ENCODE results near the gene HSD3B7.

The HSD3B7 gene

DNA sequence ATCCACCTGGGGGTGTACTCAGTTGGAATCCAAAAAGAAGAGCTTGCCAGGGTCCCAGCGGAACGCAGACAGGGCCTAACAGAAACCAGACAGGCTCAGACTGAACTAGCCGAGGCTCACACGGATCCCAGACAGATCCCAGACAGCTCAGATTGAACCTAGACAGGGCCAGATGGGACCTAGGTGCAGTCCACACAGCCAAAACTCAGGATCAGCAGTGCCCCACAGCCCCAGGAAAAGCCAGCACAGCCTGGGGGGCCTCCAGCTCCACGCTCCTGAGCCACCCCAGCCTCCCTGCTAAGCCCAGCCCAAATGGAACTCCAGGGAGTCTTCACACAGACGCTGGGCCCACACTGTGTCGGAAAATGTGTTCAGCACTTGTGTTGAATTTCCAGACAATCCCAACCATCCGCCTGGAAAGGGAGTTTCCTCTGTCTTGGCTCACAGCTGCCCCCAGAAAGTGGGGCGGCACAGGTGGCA lies 17.9 kb downstream of the HSD3B7 start:
- no peak overlapping the region for H3K23ac ChIP-seq (ENCODE audit: low read length)
- H2AFZ ChIP-seq (ENCODE audit: insufficient read depth, low read length, poor library complexity): no peak overlapping the region
- WGBS (ENCODE audit: extremely low coverage, insufficient coverage, insufficient read length): no CpG with 5 or more reads among the region's 9 CpGs
- peaks cover 1% of the 10 kb centered on the region for H3K9me3 ChIP-seq (ENCODE audit: insufficient read depth, low read depth, low read length)
- H3K4me2 ChIP-seq (ENCODE audit: low read length): no peak overlapping the region
- H3K9ac ChIP-seq (ENCODE audit: low read length): no peak overlapping the region
- H3K27ac ChIP-seq (ENCODE audit: low read depth, low read length): no peak overlapping the region
- H3K36me3 ChIP-seq (ENCODE audit: control insufficient read depth in 1 of 2, insufficient read depth in 2 of 2, low read length in 2 of 2): no peaks in the 10 kb centered on the region
- no peak overlapping the region for H2BK120ac ChIP-seq (ENCODE audit: insufficient read depth, low read length, poor library complexity)
- H3K4ac ChIP-seq (ENCODE audit: low read depth, low read length): no peak overlapping the region
- no peak overlapping the region for H2AK5ac ChIP-seq (ENCODE audit: low read length)
- no peak overlapping the region for H3K4me3 ChIP-seq (ENCODE audit: low read depth, low read length)
- H3K18ac ChIP-seq (ENCODE audit: low read length): no peak overlapping the region
- no peak overlapping the region for H2BK5ac ChIP-seq (ENCODE audit: low read depth, low read length, poor library complexity)
- H4K91ac ChIP-seq (ENCODE audit: low read depth, low read length): no peak overlapping the region
- H4K12ac ChIP-seq (ENCODE audit: low read depth, low read length): no peak overlapping the region
- no peak overlapping the region for H2BK12ac ChIP-seq (ENCODE audit: low read length)
- DNase-seq: no peak
- no peaks in the 10 kb centered on the region for H3K27me3 ChIP-seq (ENCODE audit: insufficient read depth, low read length)
- peaks cover 15% of the 10 kb centered on the region in 2 experiments for H3K4me1 ChIP-seq (ENCODE audit: control insufficient read depth in 1 of 2, insufficient read depth in 2 of 2, low read length in 2 of 2)
- no peaks in the 10 kb centered on the region for H3K79me2 ChIP-seq (ENCODE audit: control insufficient read depth, insufficient read depth, low read length, poor library complexity)
- no peaks in the 10 kb centered on the region for H3K79me1 ChIP-seq (ENCODE audit: low read length)
- H3K14ac ChIP-seq (ENCODE audit: low read length): no peak overlapping the region
- H4K8ac ChIP-seq (ENCODE audit: low read depth, low read length): no peak overlapping the region

DNA sequence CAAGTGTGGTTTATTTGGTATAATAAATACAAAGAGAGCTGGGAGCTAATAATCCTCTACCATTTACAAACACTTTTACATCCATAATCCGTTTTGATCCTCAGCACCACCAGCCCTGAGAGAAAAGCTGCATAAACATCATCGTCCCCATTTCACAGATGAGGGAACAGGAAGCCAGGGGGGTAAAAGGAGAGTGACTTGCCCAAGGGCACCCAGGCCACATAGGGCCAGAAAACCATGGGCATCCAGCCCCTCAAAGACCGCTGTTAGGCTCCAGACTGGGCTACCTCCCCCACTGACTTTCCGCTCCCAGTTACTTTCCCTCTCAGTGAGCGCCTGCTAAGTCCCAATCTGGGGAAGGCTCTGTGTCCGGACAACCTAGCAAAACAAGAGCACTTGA lies 18.7 kb downstream of the HSD3B7 start:
- no CpG with 5 or more reads among the region's 6 CpGs for WGBS (ENCODE audit: extremely low coverage, insufficient coverage, insufficient read length)
- Histone ChIP-seq H2AFZ (ENCODE audit: insufficient read depth, low read length, poor library complexity) (no peak overlapping the region), H3K4me2 (ENCODE audit: low read length) (no peak overlapping the region), H2BK12ac (ENCODE audit: low read length) (no peak overlapping the region), H3K27ac (ENCODE audit: low read depth, low read length) (no peak overlapping the region), H2BK120ac (ENCODE audit: insufficient read depth, low read length, poor library complexity) (no peak overlapping the region), H3K4me1 (ENCODE audit: control insufficient read depth in 1 of 2, insufficient read depth in 2 of 2, low read length in 2 of 2) (peaks cover 8 to 9% of the 10 kb centered on the region in 2 experiments), H3K79me1 (ENCODE audit: low read length) (no peaks in the 10 kb centered on the region), H3K9ac (ENCODE audit: low read length) (no peak overlapping the region), H3K9me3 (ENCODE audit: insufficient read depth, low read depth, low read length) (peaks cover 1% of the 10 kb centered on the region), H3K18ac (ENCODE audit: low read length) (no peak overlapping the region), H3K14ac (ENCODE audit: low read length) (no peak overlapping the region), H3K36me3 (ENCODE audit: control insufficient read depth in 1 of 2, insufficient read depth in 2 of 2, low read length in 2 of 2) (no peaks in the 10 kb centered on the region), H4K91ac (ENCODE audit: low read depth, low read length) (no peak overlapping the region), H3K79me2 (ENCODE audit: control insufficient read depth, insufficient read depth, low read length, poor library complexity) (no peaks in the 10 kb centered on the region), H4K8ac (ENCODE audit: low read depth, low read length) (no peak overlapping the region), H3K27me3 (ENCODE audit: insufficient read depth, low read length) (no peaks in the 10 kb centered on the region), H2AK5ac (ENCODE audit: low read length) (no peak overlapping the region), H3K23ac (ENCODE audit: low read length) (no peak overlapping the region), H2BK5ac (ENCODE audit: low read depth, low read length, poor library complexity) (no peak overlapping the region), H3K4ac (ENCODE audit: low read depth, low read length) (no peak overlapping the region), H4K12ac (ENCODE audit: low read depth, low read length) (no peak overlapping the region), H3K4me3 (ENCODE audit: low read depth, low read length) (no peak overlapping the region)
- DNase-seq: no peak

DNA sequence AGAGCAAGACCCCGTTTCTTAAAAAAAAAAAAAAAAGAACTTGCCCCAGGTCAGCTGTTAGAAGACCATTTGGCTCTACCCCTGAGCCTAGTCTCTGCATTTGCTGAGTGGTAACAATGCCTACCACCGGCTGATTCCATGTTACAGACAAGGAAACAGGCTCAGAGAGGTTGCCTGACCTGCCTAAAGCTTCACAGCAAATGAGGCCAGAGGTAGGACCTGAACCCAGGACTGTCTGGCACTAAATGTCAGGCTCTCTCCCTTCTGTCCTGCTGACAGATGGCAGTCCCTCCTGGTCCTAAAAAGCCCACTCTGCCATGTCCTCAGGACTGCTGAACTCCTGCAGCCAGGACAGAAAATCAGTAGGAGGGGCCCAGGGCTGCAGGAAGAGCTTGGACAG lies 19.7 kb downstream of the HSD3B7 start:
- no peak overlapping the region for H3K27ac ChIP-seq (ENCODE audit: low read depth, low read length)

DNA sequence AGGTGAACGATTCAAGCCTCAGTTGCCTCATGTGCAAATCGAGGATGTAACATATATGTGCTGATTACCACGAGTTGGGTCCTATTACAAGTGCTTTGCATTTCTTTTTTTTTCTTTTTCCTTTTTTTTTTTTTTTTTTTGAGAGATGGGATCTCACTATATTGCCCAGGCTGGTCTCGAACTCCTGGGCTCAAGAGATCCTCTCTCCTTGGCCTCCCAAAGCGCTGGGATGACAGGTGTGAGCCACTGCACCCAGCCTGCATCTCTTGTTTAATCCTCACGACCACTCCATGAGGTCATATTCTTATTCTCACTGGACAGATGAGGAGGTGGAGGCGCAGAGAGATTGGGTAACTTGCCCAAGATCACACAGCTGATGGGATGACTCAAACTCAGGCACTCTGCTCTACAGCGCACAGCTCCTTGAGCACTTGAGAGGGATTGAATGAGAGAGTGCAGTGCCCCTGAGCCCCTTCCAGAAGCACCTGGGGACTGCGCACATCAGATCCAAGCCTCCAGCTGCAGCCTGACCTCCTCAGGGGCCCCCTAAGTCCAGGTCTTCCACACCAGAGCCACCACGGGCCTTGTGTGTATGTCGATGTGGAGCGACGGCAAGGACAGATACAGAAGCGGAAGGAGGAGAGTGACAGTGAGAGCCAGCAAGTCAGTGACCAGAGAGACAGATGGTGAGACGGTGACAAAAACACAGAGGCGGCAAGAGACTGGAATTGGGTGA lies 20.5 kb downstream of the HSD3B7 start:
- Histone ChIP-seq H3K79me1 (ENCODE audit: low read length) (no peaks in the 10 kb centered on the region), H3K4ac (ENCODE audit: low read depth, low read length) (no peak overlapping the region), H2BK120ac (ENCODE audit: insufficient read depth, low read length, poor library complexity) (no peak overlapping the region), H3K4me3 (ENCODE audit: low read depth, low read length) (no peak overlapping the region), H2BK5ac (ENCODE audit: low read depth, low read length, poor library complexity) (no peak overlapping the region), H3K23ac (ENCODE audit: low read length) (no peak overlapping the region), H3K36me3 (ENCODE audit: control insufficient read depth in 1 of 2, insufficient read depth in 2 of 2, low read length in 2 of 2) (no peaks in the 10 kb centered on the region), H4K91ac (ENCODE audit: low read depth, low read length) (no peak overlapping the region), H3K9ac (ENCODE audit: low read length) (no peak overlapping the region), H3K27me3 (ENCODE audit: insufficient read depth, low read length) (peaks cover 5% of the 10 kb centered on the region), H2AK5ac (ENCODE audit: low read length) (no peak overlapping the region), H2BK12ac (ENCODE audit: low read length) (no peak overlapping the region), H3K9me3 (ENCODE audit: insufficient read depth, low read depth, low read length) (peaks cover 6% of the 10 kb centered on the region), H3K79me2 (ENCODE audit: control insufficient read depth, insufficient read depth, low read length, poor library complexity) (no peaks in the 10 kb centered on the region), H4K8ac (ENCODE audit: low read depth, low read length) (no peak overlapping the region), H4K12ac (ENCODE audit: low read depth, low read length) (no peak overlapping the region), H2AFZ (ENCODE audit: insufficient read depth, low read length, poor library complexity) (no peak overlapping the region), H3K18ac (ENCODE audit: low read length) (no peak overlapping the region), H3K4me1 (ENCODE audit: control insufficient read depth in 1 of 2, insufficient read depth in 2 of 2, low read length in 2 of 2) (peaks cover 8 to 9% of the 10 kb centered on the region in 2 experiments), H3K14ac (ENCODE audit: low read length) (no peak overlapping the region), H3K27ac (ENCODE audit: low read depth, low read length) (no peak overlapping the region), H3K4me2 (ENCODE audit: low read length) (no peak overlapping the region)
- no peak for DNase-seq
- WGBS (ENCODE audit: extremely low coverage, insufficient coverage, insufficient read length): no CpG with 5 or more reads among the region's 16 CpGs

More for the DNA sequence above, 19.7 kb downstream of the HSD3B7 start:
- H2AFZ ChIP-seq (ENCODE audit: insufficient read depth, low read length, poor library complexity): no peak overlapping the region
- no peak overlapping the region for H4K12ac ChIP-seq (ENCODE audit: low read depth, low read length)
- H3K23ac ChIP-seq (ENCODE audit: low read length): no peak overlapping the region
- no peak overlapping the region for H4K91ac ChIP-seq (ENCODE audit: low read depth, low read length)
- H3K4me2 ChIP-seq (ENCODE audit: low read length): no peak overlapping the region
- no peak overlapping the region for H3K18ac ChIP-seq (ENCODE audit: low read length)
- no peak overlapping the region for H2AK5ac ChIP-seq (ENCODE audit: low read length)
- WGBS (ENCODE audit: extremely low coverage, insufficient coverage, insufficient read length): no CpG with 5 or more reads among the region's 2 CpGs
- peaks cover 8 to 9% of the 10 kb centered on the region in 2 experiments for H3K4me1 ChIP-seq (ENCODE audit: control insufficient read depth in 1 of 2, insufficient read depth in 2 of 2, low read length in 2 of 2)
- no peaks in the 10 kb centered on the region for H3K79me2 ChIP-seq (ENCODE audit: control insufficient read depth, insufficient read depth, low read length, poor library complexity)
- H3K4me3 ChIP-seq (ENCODE audit: low read depth, low read length): peak overlapping the region; percentile 29
- H2BK120ac ChIP-seq (ENCODE audit: insufficient read depth, low read length, poor library complexity): no peak overlapping the region
- H2BK5ac ChIP-seq (ENCODE audit: low read depth, low read length, poor library complexity): no peak overlapping the region
- H2BK12ac ChIP-seq (ENCODE audit: low read length): no peak overlapping the region
- H3K4ac ChIP-seq (ENCODE audit: low read depth, low read length): no peak overlapping the region
- no peaks in the 10 kb centered on the region for H3K36me3 ChIP-seq (ENCODE audit: control insufficient read depth in 1 of 2, insufficient read depth in 2 of 2, low read length in 2 of 2)
- DNase-seq: no peak
- no peak overlapping the region for H4K8ac ChIP-seq (ENCODE audit: low read depth, low read length)
- no peak overlapping the region for H3K9ac ChIP-seq (ENCODE audit: low read length)
- H3K79me1 ChIP-seq (ENCODE audit: low read length): no peaks in the 10 kb centered on the region
- peaks cover under 1% of the 10 kb centered on the region for H3K27me3 ChIP-seq (ENCODE audit: insufficient read depth, low read length)
- no peak overlapping the region for H3K14ac ChIP-seq (ENCODE audit: low read length)
- H3K9me3 ChIP-seq (ENCODE audit: insufficient read depth, low read depth, low read length): peaks cover 4% of the 10 kb centered on the region

Measured in trophoblast cell (in vitro differentiated cells and primary cell).